Endothelial cell of umbilical vein (primary cell): ENCODE results near the gene THSD4. TPM values are rescaled to one million over a fixed set of nuclear protein-coding genes. Genes with fewer than 3 reads are reported as not detected.

Experiments
- BruUV-seq: library from RNA; stranded (reverse); fragments of 400-500 nt; replicated peaks from 2 replicates; lab custom pipeline; 2021; lab: Mats Ljungman, UMichigan
- CTCF ChIA-PET: fragments of 300-600, 350-600 bp; sonication (Branson Sonifier 250); formaldehyde crosslinking; loops from one replicate; lab custom pipeline; 2021; ENCODE audit warnings: antibody characterized with exemption, inconsistent platforms; lab: Charles Lee
- POLR2A ChIA-PET: fragments of 300-600, 350-600 bp; sonication (Branson Sonifier 250); formaldehyde crosslinking; loops from one replicate; lab custom pipeline; 2021; ENCODE audit warnings: antibody characterized with exemption, inconsistent platforms; lab: Charles Lee
- DNase-seq: peaks from one replicate; pipeline ENCODE4 v3.0.0-alpha.2; 2011; ENCODE audit warnings: low read depth, low spot score
- FAIRE-seq: peaks from 2 replicates; lab custom pipeline; 2011; peaks lifted over from hg19 to GRCh38; lab: Jason Lieb, UNC
- H2AFZ ChIP-seq: 2 replicates; pipeline ENCODE4 v1.6.0; 2012; ENCODE audit warnings: low read depth, low read length, control low read depth, inconsistent platforms
- H3K27ac ChIP-seq: 2 replicates; pipeline ENCODE4 v1.5.1; 2011; ENCODE audit warnings: low read depth, mild to moderate bottlenecking, control low read depth, low read length, moderate library complexity; ENCODE audit not compliant: insufficient read depth
- H3K27me3 ChIP-seq, 2 experiments: 2 replicates each; pipeline versions ENCODE4 v1.6.0 to v1.6.1; 2011; ENCODE audit warnings: low read length in 2 of 2, mixed read lengths in 1 of 2; ENCODE audit not compliant: control insufficient read depth in 2 of 2, insufficient read depth in 2 of 2
- H3K36me3 ChIP-seq, 2 experiments: 2 replicates in 1 of 2; 3 replicates in 1 of 2; pipeline ENCODE4 v1.5.1; 2011; ENCODE audit warnings: low read length in 2 of 2, mild to moderate bottlenecking in 1 of 2, moderate library complexity in 1 of 2; ENCODE audit not compliant: control insufficient read depth in 2 of 2, insufficient read depth in 2 of 2; ENCODE audit errors: extremely low read depth in 1 of 2
- H3K4me1 ChIP-seq: 3 replicates; pipeline ENCODE4 v1.5.1; 2011; ENCODE audit warnings: mild to moderate bottlenecking, low read length; ENCODE audit not compliant: control insufficient read depth, insufficient read depth; ENCODE audit errors: extremely low read depth
- H3K4me2 ChIP-seq: 2 replicates; pipeline ENCODE4 v1.6.1; 2011; ENCODE audit warnings: low read length, control low read depth, mixed read lengths; ENCODE audit not compliant: insufficient read depth
- H3K4me3 ChIP-seq, 3 experiments: fragments of 200-600 bp in 1 of 3; sonication (generic), shearing (Covaris generic) in 1 of 3; replicated peaks in 1 of 3; 2 replicates each; pipeline ENCODE4 v1.5.1; 2011 to 2016; ENCODE audit warnings: control low read depth in 3 of 3, low read length in 3 of 3, mild to moderate bottlenecking in 2 of 3, inconsistent platforms in 1 of 3, low read depth in 1 of 3, moderate library complexity in 1 of 3; ENCODE audit not compliant: insufficient read depth in 1 of 3
- H3K79me2 ChIP-seq: 2 replicates; pipeline ENCODE4 v1.6.0; 2012; ENCODE audit warnings: low read length, inconsistent platforms; ENCODE audit not compliant: control insufficient read depth, insufficient read depth
- H3K9ac ChIP-seq: replicated peaks from 2 replicates; pipeline ENCODE3; 2011; ENCODE audit warnings: low read length, control low read depth; ENCODE audit not compliant: insufficient read depth; ENCODE audit errors: extremely low read depth
- H3K9me1 ChIP-seq: replicated peaks from 3 replicates; pipeline ENCODE4 v1.6.0; 2011; ENCODE audit warnings: mild to moderate bottlenecking, low read length; ENCODE audit not compliant: control insufficient read depth, insufficient read depth; ENCODE audit errors: extremely low read depth
- H3K9me3 ChIP-seq: replicated peaks from 2 replicates; pipeline ENCODE4 v1.5.1; 2012; ENCODE audit warnings: low read length, inconsistent platforms; ENCODE audit not compliant: control insufficient read depth, insufficient read depth
- H4K20me1 ChIP-seq: replicated peaks from 2 replicates; pipeline ENCODE3; 2011; ENCODE audit warnings: mild to moderate bottlenecking, low read length; ENCODE audit not compliant: control insufficient read depth, insufficient read depth; ENCODE audit errors: extremely low read depth
- CTCF ChIP-seq, 2 donors: IDR thresholded peaks; 1 replicate in 1 of 2; 2 replicates in 1 of 2; pipeline ENCODE4 v1.5.1; 2011; ENCODE audit warnings: low read length in 2 of 2, mild to moderate bottlenecking in 2 of 2, moderate library complexity in 2 of 2, control low read depth in 1 of 2, inconsistent platforms in 1 of 2, low read depth in 1 of 2; ENCODE audit not compliant: insufficient read depth in 1 of 2; ENCODE audit errors: extremely low read depth in 1 of 2
- EZH2 ChIP-seq: IDR thresholded peaks from 2 replicates; pipeline ENCODE4 v1.6.1; 2012; ENCODE audit warnings: borderline replicate concordance, low read depth, mild to moderate bottlenecking, moderate library complexity, low read length, inconsistent platforms; ENCODE audit not compliant: severe bottlenecking
- GATA2 ChIP-seq: IDR thresholded peaks from 2 replicates; pipeline ENCODE4 v1.7.0; 2011; ENCODE audit warnings: low read depth, mild to moderate bottlenecking, moderate library complexity, mixed read lengths, low read length; ENCODE audit not compliant: insufficient read length, insufficient read depth
- MAX ChIP-seq: IDR thresholded peaks from 2 replicates; pipeline ENCODE4 v1.6.1; 2011; ENCODE audit not compliant: insufficient read depth, insufficient read length
- POLR2A ChIP-seq: IDR thresholded peaks from 2 replicates; pipeline ENCODE4 v1.6.1; 2012; ENCODE audit warnings: low read depth, mild to moderate bottlenecking, control low read depth, low read length
- POLR2AphosphoS5 ChIP-seq: IDR thresholded peaks from 2 replicates; pipeline ENCODE4 v1.6.1; 2012; ENCODE audit warnings: low read depth, mild to moderate bottlenecking, control low read depth, low read length, moderate library complexity; ENCODE audit not compliant: insufficient read depth
- dilution Hi-C: fragments of 300-500 bp; cut with MboI; formaldehyde crosslinking; loops from one replicate; pipeline ENCODE4 v1.15.0; 2019; ENCODE audit warnings: low sequenced_read_pairs; ENCODE audit not compliant: extremely low pct_ligation_motif_present
- intact Hi-C: fragments of 100-400 bp; cut with micrococcal nuclease; formaldehyde crosslinking; loops from one replicate; pipeline ENCODE4 v1.10.0; 2022
- polyA plus RNA-seq, 4 experiments: library from polyadenylated mRNA; depleted of rRNA in 3 of 4; stranded (reverse) in 3 of 4; unstranded in 1 of 4; fragments of >200 nt; gene quantifications; 2 replicates each; pipeline versions ENCODE4 v1.2.1 to v1.2.3, GENCODE V29; 2011 to 2012; ENCODE audit warnings: missing spikeins in 1 of 4
- total RNA-seq: library from RNA; stranded (reverse); gene quantifications from 2 replicates; pipeline ENCODE4 v1.2.3, GENCODE V29; 2021

Gene THSD4
- total and polyA plus RNA-seq, 2 donors (not counting 3 experiments of a cell fraction or from before 2014, with no cell fraction given) = 9.9 to 25.4 TPM

- no peak overlapping the region for H2AFZ ChIP-seq
- DNase-seq (no peak), FAIRE-seq (no peak)
- BruUV-seq = no TSS peak
- intact Hi-C loops (no loop called here), dilution Hi-C loops (no loop called here)
- CTCF ChIA-PET = no interaction called here
- H3K4me2 ChIP-seq = no peak overlapping the region
- no peaks in the 10 kb centered on the region for H4K20me1 ChIP-seq
- no peaks in the 10 kb centered on the region for H3K27me3 ChIP-seq
- peaks cover 9% of the 10 kb centered on the region for H3K4me1 ChIP-seq
- no peak overlapping the region for H3K4me3 ChIP-seq
- no peaks in the 10 kb centered on the region for H3K79me2 ChIP-seq
- H3K9ac ChIP-seq = no peak overlapping the region
- H3K36me3 ChIP-seq = no peaks in the 10 kb centered on the region
- POLR2A ChIA-PET = no interaction called here
- no peak overlapping the region for H3K27ac ChIP-seq
- no peak for TF ChIP-seq CTCF (IDR thresholded peaks at IDR 0.05; ENCODE audit: extremely low read depth in 1 of 2, insufficient read depth in 1 of 2, low read depth in 1 of 2, low read length in 2 of 2)
- TF ChIP-seq MAX = no peak
- TF ChIP-seq GATA2 = no peak
- no peak for TF ChIP-seq POLR2A
- no peak for TF ChIP-seq EZH2
- TF ChIP-seq POLR2AphosphoS5 = no peak
- no peaks in the 10 kb centered on the region for H3K9me3 ChIP-seq
- H3K9me1 ChIP-seq = no peaks in the 10 kb centered on the region
These were observed 517.4 kb downstream of the THSD4 start for GRCh38 chr15:71632576-71633195.
